Lower leg skin (tissue), 3 donors: ENCODE measurements around the gene WDR1.

Source experiments
- CTCF ChIP-seq, 3 donors: fragments of 450-650 bp; IDR thresholded peaks; one replicate each; pipeline ENCODE4 v1.5.1; 2016; ENCODE audit warnings: antibody characterized with exemption in 3 of 3, mild to moderate bottlenecking in 3 of 3, moderate library complexity in 2 of 3
- POLR2A ChIP-seq, 2 donors: fragments of 450-650 bp; IDR thresholded peaks; one replicate each; pipeline ENCODE4 v1.6.1; 2016 to 2017; ENCODE audit warnings: antibody characterized with exemption in 2 of 2, mild to moderate bottlenecking in 1 of 2, moderate library complexity in 1 of 2

GRCh38 chr4:10098780-10099160 is 17.8 kb downstream of the WDR1 start:
- TF ChIP-seq CTCF (IDR thresholded peaks at IDR 0.05) (no peak), POLR2A (IDR thresholded peaks at IDR 0.05) (no peak)
